ENCODE data around the gene LRRC71. TPM values are rescaled to one million over a fixed set of nuclear protein-coding genes. Genes with fewer than 3 reads are reported as not detected.
"Not testable (repeated sequence)": the region's sequence is repeated elsewhere in the genome, so short reads cannot be mapped to it uniquely, and the experiment has no call there.

LRRC71 gene
- total RNA-seq, 2 experiments from 2014 or later: not detected

DNA sequence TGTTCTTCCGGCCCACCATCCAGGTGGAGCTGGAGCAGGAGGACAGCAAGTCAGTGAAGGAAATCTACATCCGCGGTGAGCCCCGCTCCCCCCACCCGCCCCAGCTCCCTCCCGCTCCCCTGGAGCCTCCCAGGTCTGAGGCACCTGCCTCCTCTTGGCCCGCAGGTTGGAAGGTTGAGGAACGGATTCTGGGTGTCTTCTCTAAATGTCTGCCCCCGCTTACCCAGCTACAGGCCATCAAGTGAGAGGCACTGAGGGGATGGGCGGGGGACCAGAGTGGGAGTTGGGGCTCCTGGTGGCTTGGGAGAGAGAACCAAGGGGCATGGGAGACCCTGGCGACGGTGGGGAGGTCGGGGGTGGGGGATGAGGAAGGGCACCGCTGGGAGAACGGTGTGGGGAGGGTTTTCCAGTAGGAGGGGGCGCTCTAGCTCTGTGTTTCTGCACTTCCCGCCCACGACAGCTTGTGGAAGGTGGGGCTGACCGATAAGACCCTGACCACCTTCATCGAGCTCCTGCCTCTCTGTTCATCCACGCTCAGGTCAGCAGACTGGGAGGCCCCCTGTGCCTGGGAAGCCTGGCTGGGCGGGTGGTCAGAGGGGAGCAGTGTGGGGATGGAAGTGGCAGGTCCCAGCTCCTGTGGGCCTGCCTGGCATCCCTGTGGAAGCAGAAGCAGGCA, 4.2 kb downstream of the LRRC71 start:
- ChIA-PET POLR2A (interaction anchor here (0.6 kb wide), 1 partner anchor 83 kb away, joined by 3 read pairs; no protein-coding TSS in a partner anchor), CTCF (interaction anchor here (1.1 to 8.1 kb wide), 4 partner anchors 32 to 235 kb away, joined by 3 to 93 read pairs (median 4); partner anchors contain the start of gene PEAR1)
- H3K4me3 Mint-ChIP-seq: no peak overlapping the region

DNA sequence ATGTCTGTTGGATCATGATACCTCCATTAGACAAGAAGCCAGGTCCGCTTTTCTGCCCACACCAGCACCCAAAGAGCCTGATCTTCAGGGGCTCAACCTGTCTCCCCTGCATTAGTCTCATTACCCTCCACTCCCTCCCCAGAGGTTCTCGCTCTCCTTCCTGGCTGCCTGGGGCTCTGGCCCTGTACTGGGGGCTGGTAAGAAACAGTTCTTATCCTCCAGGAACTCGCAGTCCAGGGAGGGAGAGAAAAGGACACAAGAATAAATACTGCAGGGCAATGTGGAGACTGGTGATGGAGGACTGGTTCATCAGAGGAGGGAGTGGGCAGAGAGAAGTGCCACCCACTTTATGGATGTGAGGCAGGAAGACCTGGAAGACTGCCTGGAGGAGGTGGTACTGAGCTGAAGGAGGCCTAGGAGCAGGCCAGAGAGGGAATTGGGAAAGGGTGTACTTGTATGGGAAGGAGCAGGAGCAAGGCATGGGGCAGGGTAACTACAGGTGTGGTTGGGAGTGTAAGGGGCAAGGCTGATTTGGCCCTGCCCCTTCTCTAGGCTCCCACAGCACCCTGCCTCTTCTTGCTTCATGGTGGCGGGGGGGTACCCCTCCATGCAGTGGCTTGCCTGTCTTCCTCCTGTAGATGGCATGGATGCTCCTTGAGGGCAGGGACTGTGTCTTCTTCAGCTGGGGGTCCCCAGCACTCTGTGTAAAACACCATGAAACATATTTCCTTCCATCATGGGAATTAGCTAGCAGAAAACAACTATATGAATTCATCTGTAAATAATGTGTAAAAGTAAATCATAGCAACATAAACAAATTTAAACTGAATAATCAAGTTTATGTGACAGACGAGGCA, 5.0 kb downstream of the LRRC71 start:
- ATAC-seq (no peak), DNase-seq (no peak)
- POLR2A ChIA-PET: no interaction called here
- peaks cover 80% of the 10 kb centered on the region for H3K27me3 Mint-ChIP-seq (ENCODE audit: low read depth)
- no peak overlapping the region for H3K27ac Mint-ChIP-seq
- no peaks in the 10 kb centered on the region for H3K9me3 Mint-ChIP-seq (ENCODE audit: insufficient read depth)
- H3K36me3 Mint-ChIP-seq (ENCODE audit: low read depth): no peaks in the 10 kb centered on the region
- peaks cover 35% of the 10 kb centered on the region for H3K4me1 Mint-ChIP-seq (ENCODE audit: low read depth)
- CTCF ChIA-PET: interaction anchor here (1.2 to 8.1 kb wide), 5 partner anchors 26 to 235 kb away, joined by 3 to 93 read pairs (median 18); partner anchors contain the start of gene PEAR1
- H3K4me3 Mint-ChIP-seq: no peak overlapping the region

More for the DNA sequence above, 4.2 kb downstream of the LRRC71 start:
- peaks cover 83% of the 10 kb centered on the region for H3K27me3 Mint-ChIP-seq (ENCODE audit: low read depth)
- H3K4me1 Mint-ChIP-seq (ENCODE audit: low read depth): peaks cover 35% of the 10 kb centered on the region
- DNase-seq (no peak), ATAC-seq (no peak)
- no peaks in the 10 kb centered on the region for H3K36me3 Mint-ChIP-seq (ENCODE audit: low read depth)
- H3K27ac Mint-ChIP-seq: no peak overlapping the region
- H3K9me3 Mint-ChIP-seq (ENCODE audit: insufficient read depth): no peaks in the 10 kb centered on the region

DNA sequence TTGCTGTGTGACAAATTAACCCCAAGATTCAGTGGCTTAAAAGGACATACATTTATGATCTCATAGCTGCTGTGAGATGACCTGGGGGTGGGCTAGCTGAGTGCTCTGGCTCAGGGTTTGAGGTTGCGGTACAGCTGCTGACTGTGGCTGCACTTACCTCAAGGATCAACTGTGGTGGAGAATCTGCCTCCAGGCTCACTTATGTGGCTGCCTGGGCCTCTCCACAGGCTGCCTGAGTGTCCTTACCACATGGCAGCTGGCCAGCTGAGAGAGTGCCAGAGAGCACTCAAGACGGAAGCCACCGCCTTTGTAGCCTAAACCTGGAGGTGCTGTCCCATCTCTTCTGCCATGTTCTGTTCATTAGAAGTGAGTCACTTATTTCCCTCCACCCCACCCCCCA, 5.7 kb downstream of the LRRC71 start:
- POLR2A ChIA-PET: no interaction called here
- Mint-ChIP-seq H3K9me3 (ENCODE audit: insufficient read depth) (no peaks in the 10 kb centered on the region), H3K36me3 (ENCODE audit: low read depth) (no peaks in the 10 kb centered on the region), H3K27ac (peak overlapping the region; percentile 28), H3K4me1 (ENCODE audit: low read depth) (peaks cover 33% of the 10 kb centered on the region), H3K27me3 (ENCODE audit: low read depth) (peaks cover 80% of the 10 kb centered on the region), H3K4me3 (no peak overlapping the region)
- DNase-seq: peak; percentile 61
- ATAC-seq: peak; percentile 43
- CTCF ChIA-PET: interaction anchor here (1.2 to 8.1 kb wide), 8 partner anchors 11 to 237 kb away, joined by 3 to 93 read pairs (median 14); partner anchors contain the start of genes NTRK1 and PEAR1

DNA sequence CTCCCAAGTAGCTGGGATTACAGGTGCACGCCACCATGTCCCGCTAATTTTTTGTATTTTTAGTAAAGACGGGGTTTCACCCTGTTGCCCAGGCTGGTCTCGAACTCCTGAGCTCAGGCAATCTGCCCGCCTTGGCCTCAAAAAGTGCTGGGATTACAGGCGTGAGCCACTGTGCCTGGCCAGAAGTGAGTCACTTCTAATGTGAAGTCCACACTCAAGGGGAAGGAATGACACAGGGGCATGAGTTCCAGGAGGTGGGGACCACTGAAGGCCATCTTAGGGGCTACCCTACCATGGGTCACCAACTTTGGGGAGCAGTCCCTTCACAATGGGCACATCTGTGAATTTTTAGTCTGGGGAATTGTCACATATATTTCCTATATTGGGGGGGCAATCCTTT, 6.3 kb downstream of the LRRC71 start:
- DNase-seq; H3K9me3 Mint-ChIP-seq (ENCODE audit: insufficient read depth); ATAC-seq; H3K27ac Mint-ChIP-seq; POLR2A ChIA-PET; H3K4me3 Mint-ChIP-seq; H3K36me3 Mint-ChIP-seq (ENCODE audit: low read depth): not testable (repeated sequence)
- H3K4me1 Mint-ChIP-seq (ENCODE audit: low read depth): peaks cover 38% of the 10 kb centered on the region
- H3K27me3 Mint-ChIP-seq (ENCODE audit: low read depth): peaks cover 78% of the 10 kb centered on the region
- CTCF ChIA-PET: interaction anchor here (1.2 to 8.1 kb wide), 10 partner anchors 10 to 237 kb away, joined by 3 to 93 read pairs (median 11); partner anchors contain the start of genes CRABP2, NTRK1 and PEAR1

DNA sequence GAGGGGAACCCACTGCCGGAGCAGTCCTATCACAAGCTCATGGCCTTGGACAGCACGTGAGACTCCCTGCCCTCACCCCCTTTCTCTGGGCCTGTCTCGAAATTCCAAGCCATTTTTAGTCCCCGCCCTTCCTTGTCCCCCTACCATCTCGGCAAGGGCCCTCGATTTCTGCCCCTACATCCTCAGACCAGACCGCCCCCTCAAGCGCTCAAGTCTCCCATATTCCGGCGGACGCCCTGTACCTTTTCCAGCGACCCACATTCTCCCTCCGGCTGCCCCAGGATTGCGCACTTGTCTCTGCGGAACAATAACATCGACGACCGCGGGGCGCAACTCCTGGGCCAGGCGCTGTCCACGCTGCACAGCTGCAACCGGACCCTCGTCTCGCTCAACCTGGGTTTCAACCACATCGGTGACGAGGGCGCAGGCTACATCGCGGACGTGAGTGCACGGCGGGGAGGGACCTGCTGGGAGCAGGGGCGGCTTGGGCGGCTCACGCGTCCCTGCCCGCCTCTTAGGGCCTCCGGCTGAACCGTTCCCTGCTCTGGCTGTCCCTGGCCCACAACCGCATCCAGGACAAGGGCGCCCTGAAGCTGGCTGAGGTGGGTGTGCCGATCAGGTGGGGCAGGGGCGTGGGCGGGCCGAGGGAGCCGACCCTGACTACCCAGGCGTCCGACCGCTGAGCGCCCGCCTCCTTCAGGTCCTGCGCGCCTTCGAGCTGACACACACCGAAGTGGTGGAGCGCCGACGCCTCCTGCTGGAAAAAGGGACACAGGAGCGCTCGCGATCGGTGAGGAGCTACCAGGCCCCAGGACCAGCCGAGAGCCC, 7.0 kb downstream of the LRRC71 start:
- peaks cover 77% of the 10 kb centered on the region for H3K27me3 Mint-ChIP-seq (ENCODE audit: low read depth)
- H3K9me3 Mint-ChIP-seq (ENCODE audit: insufficient read depth): no peaks in the 10 kb centered on the region
- ChIA-PET POLR2A (interaction anchor here (0.9 kb wide), 1 partner anchor 36 kb away, joined by 4 read pairs; no protein-coding TSS in a partner anchor), CTCF (interaction anchor here (0.6 to 8.1 kb wide), 29 partner anchors 9 to 243 kb away, joined by 3 to 93 read pairs (median 4); partner anchors contain the start of genes CRABP2, NTRK1 and PEAR1)
- no peaks in the 10 kb centered on the region for H3K36me3 Mint-ChIP-seq (ENCODE audit: low read depth)
- H3K4me3 Mint-ChIP-seq: peak overlapping the region; percentile 20
- DNase-seq: peak; percentile 81
- peaks cover 38% of the 10 kb centered on the region for H3K4me1 Mint-ChIP-seq (ENCODE audit: low read depth)
- peak; percentile 82 for ATAC-seq
- no peak overlapping the region for H3K27ac Mint-ChIP-seq

DNA sequence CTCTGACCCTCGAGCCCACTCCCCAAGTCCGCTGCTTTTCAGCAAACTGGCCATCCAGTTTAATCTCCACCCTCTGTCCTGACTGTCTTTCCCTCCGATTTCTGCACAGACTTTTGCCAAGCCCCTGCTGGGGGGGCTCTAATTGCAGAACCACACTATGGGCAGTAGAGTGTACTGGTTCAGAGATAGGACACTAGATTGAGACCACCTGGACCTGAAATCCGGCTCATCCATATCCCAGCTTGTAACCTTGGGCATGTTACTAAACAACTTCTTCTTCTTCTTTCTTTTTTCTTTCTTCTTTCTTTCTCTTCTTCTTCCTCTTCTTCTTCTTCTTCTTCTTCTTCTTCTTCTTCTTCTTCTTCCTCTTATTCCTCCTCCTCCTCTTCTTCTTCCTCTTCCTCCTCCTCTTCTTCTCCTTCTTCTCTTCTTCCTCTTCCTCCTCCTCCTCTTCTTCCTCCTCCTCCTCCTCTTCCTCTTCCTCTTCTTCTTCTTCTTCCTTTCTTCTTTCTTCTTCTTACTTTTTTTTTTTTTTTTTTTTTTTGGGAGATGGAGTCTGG, 7.7 kb downstream of the LRRC71 start:
- ATAC-seq (peak; percentile 7), DNase-seq (no peak)
- Mint-ChIP-seq H3K27ac (no peak overlapping the region), H3K27me3 (ENCODE audit: low read depth) (peaks cover 73% of the 10 kb centered on the region), H3K4me3 (no peak overlapping the region), H3K9me3 (ENCODE audit: insufficient read depth) (no peaks in the 10 kb centered on the region), H3K4me1 (ENCODE audit: low read depth) (peaks cover 36% of the 10 kb centered on the region), H3K36me3 (ENCODE audit: low read depth) (no peaks in the 10 kb centered on the region)
- ChIA-PET POLR2A (interaction anchor here (0.9 kb wide), 1 partner anchor 36 kb away, joined by 4 read pairs; no protein-coding TSS in a partner anchor), CTCF (interaction anchor here (0.5 to 8.1 kb wide), 28 partner anchors 9 to 244 kb away, joined by 3 to 93 read pairs (median 4); partner anchors contain the start of genes NTRK1 and PEAR1)

DNA sequence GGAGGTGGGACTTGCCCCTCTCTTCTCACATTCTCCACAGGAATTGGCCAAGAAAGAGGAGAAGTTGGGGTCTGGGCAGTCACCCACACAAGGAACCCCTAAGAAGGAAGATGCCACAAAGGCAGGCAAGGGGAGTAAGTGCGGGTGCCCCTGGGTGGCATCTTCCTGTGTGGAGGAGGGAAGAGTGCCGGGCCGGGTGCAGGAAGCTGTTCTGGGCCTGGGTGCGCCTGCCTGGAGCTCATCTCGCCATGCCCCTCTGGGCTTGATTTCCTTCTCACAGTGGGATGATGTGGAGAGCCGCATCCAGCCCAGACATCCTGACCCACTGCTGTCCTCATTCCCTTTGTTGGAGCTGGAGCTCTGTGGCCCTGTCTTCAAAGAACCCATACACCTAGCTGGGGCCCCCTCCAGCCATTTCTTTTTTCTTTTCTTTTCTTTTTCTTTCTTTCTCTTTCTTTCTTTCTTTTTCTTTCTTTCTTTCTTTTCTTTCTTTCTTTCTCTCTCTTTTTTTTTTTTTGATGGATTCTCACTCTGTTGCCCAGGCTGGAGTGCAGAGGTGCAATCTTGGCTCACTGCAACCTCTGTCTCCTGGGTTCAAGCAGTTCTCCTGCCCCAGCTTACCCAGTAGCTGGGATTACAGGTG, 9.3 kb downstream of the LRRC71 start:
- ChIA-PET CTCF (interaction anchor here (1.0 to 8.1 kb wide), 5 partner anchors 9 to 37 kb away, joined by 3 to 93 read pairs (median 4); partner anchors contain the start of gene PEAR1), POLR2A (no interaction called here)
- H3K4me3 Mint-ChIP-seq: no peak overlapping the region
- no peaks in the 10 kb centered on the region for H3K36me3 Mint-ChIP-seq (ENCODE audit: low read depth)
- H3K4me1 Mint-ChIP-seq (ENCODE audit: low read depth): peaks cover 33% of the 10 kb centered on the region
- H3K27me3 Mint-ChIP-seq (ENCODE audit: low read depth): peaks cover 59% of the 10 kb centered on the region
- DNase-seq (no peak), ATAC-seq (no peak)
- no peak overlapping the region for H3K27ac Mint-ChIP-seq
- H3K9me3 Mint-ChIP-seq (ENCODE audit: insufficient read depth): no peaks in the 10 kb centered on the region

DNA sequence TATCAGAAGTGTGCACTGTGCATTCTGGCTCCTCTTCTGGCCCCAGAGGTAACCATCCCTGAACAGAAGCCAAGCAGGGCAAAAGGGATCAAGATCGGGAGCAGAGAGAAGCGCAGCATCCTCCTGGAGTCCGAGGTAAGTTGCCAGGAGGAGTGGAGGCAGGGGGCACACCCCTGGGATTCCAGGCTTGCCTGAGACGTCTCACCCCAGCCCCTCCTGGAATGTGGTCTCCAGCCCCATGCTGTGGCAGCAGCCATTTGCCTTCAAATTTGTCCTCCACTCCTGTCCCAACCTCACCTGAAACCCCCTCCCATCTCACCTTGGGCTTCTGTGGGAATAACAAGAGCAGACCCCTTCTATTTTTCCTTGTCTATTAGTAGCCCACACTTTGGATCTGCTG, 10.1 kb downstream of the LRRC71 start:
- Mint-ChIP-seq H3K4me3 (no peak overlapping the region), H3K27ac (no peak overlapping the region), H3K4me1 (ENCODE audit: low read depth) (peaks cover 30% of the 10 kb centered on the region), H3K9me3 (ENCODE audit: insufficient read depth) (no peaks in the 10 kb centered on the region), H3K27me3 (ENCODE audit: low read depth) (peaks cover 52% of the 10 kb centered on the region), H3K36me3 (ENCODE audit: low read depth) (no peaks in the 10 kb centered on the region)
- DNase-seq: no peak
- POLR2A ChIA-PET: no interaction called here
- CTCF ChIA-PET: interaction anchor here (1.2 kb wide), 2 partner anchors 26 to 34 kb away, joined by 3 to 4 read pairs; no protein-coding TSS in a partner anchor
- no peak for ATAC-seq

DNA sequence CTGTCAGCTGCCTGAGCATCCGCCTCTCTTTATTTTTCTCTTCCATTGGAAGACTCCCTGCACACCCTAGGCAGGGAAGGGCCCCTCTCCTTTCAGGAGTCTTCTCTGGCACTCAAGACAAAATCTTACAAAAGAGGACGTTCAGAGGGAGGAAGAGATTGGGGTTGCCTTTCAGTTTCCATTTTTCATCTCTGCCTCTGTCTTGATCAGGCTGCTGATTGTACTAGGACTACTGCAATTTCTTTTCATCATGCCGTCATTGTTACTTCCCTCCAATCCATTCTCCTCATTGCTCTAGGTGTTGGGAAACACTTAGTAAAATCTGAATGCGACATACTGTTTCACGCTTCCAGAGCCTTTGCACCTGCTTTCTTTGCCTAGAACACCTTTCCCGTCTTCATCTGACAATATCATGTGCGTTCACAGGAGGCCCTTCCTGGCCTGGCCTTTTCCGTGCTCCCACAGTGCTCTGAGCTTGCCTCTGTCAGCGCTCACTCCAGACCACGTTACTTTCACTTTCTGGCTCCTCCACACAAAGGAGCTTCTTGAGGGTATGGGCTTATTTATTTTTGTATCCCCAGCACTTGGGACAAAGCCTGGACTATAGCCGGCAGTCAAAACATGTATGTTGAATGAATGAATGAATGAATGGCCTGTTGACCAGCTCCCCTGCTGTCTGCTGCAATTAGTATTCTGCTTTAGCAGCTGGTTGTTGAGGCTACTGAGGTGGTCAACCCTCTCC, 10.9 kb downstream of the LRRC71 start:
- no peaks in the 10 kb centered on the region for H3K36me3 Mint-ChIP-seq (ENCODE audit: low read depth)
- no peak overlapping the region for H3K4me3 Mint-ChIP-seq
- POLR2A ChIA-PET: interaction anchor here (0.8 kb wide), 1 partner anchor 31 kb away, joined by 3 read pairs; no protein-coding TSS in a partner anchor
- no peak overlapping the region for H3K27ac Mint-ChIP-seq
- CTCF ChIA-PET: interaction anchor here (1.2 kb wide), 1 partner anchor 25 kb away, joined by 4 read pairs; no protein-coding TSS in a partner anchor
- no peak for ATAC-seq
- peaks cover 43% of the 10 kb centered on the region for H3K27me3 Mint-ChIP-seq (ENCODE audit: low read depth)
- DNase-seq: no peak
- no peaks in the 10 kb centered on the region for H3K9me3 Mint-ChIP-seq (ENCODE audit: insufficient read depth)
- peaks cover 22% of the 10 kb centered on the region for H3K4me1 Mint-ChIP-seq (ENCODE audit: low read depth)
